ENCODE results near the gene IL15.
A peak's percentile ranks its signal among the peaks of the same experiment; 100 is the strongest.
"Not testable (repeated sequence)": the region's sequence is repeated elsewhere in the genome, so short reads cannot be mapped to it uniquely, and the experiment has no call there.

The IL15 gene

GRCh38 chr4:141636082-141636770, at the start of gene IL15:
Gene IL15, plus strand, starts transcription at chr4:141636583. Its CDS starts 82,882 bp downstream, at chr4:141719465.
- peak; percentile 76 for DNase-seq (ENCODE audit: low read depth)

GRCh38 chr4:141587897-141588296, 48.5 kb upstream of the IL15 start:
- DNase-seq (ENCODE audit: low read depth), result peak; percentile 54

GRCh38 chr4:141595531-141595930, 40.9 kb upstream of the IL15 start:
- peak; percentile 20 for DNase-seq (ENCODE audit: low read depth)

- peak; percentile 46 for DNase-seq (ENCODE audit: low read depth)
Observed at GRCh38 chr4:141599853-141600252, 36.5 kb upstream of the IL15 start.

- not testable (repeated sequence) for DNase-seq (ENCODE audit: low read depth)
Observed at GRCh38 chr4:141604683-141605082, 31.7 kb upstream of the IL15 start.

- DNase-seq (ENCODE audit: low read depth), result no peak
Observed at GRCh38 chr4:141605425-141605856, 30.9 kb upstream of the IL15 start.

GRCh38 chr4:141609243-141609642, 27.1 kb upstream of the IL15 start:
- DNase-seq (ENCODE audit: low read depth), result no peak

GRCh38 chr4:141610365-141610764, 26.0 kb upstream of the IL15 start:
- DNase-seq (ENCODE audit: low read depth), result no peak

- DNase-seq (ENCODE audit: low read depth), result no peak
Observed at GRCh38 chr4:141614878-141615586, 21.4 kb upstream of the IL15 start.

- DNase-seq (ENCODE audit: low read depth), result not testable (repeated sequence)
Observed at GRCh38 chr4:141615587-141615918, 20.8 kb upstream of the IL15 start.

GRCh38 chr4:141620715-141621114, 15.7 kb upstream of the IL15 start:
- DNase-seq (ENCODE audit: low read depth), result no peak

GRCh38 chr4:141625023-141625422, 11.4 kb upstream of the IL15 start:
- no peak for DNase-seq (ENCODE audit: low read depth)

- DNase-seq (ENCODE audit: low read depth), result no peak
Observed at GRCh38 chr4:141630854-141631253, 5.5 kb upstream of the IL15 start.

- DNase-seq (ENCODE audit: low read depth), result no peak
Observed at GRCh38 chr4:141635736-141636081, 674 bp upstream of the IL15 start.

- DNase-seq (ENCODE audit: low read depth), result peak; percentile 78
Observed at GRCh38 chr4:141636771-141637460, 533 bp downstream of the IL15 start.

- no peak for DNase-seq (ENCODE audit: low read depth)
Observed at GRCh38 chr4:141637565-141637964, 1.2 kb downstream of the IL15 start.

GRCh38 chr4:141638230-141638629, 1.8 kb downstream of the IL15 start:
- peak; percentile 29 for DNase-seq (ENCODE audit: low read depth)

GRCh38 chr4:141640696-141641095, 4.3 kb downstream of the IL15 start:
- no peak for DNase-seq (ENCODE audit: low read depth)

- no peak for DNase-seq (ENCODE audit: low read depth)
Observed at GRCh38 chr4:141642063-141642462, 5.7 kb downstream of the IL15 start.

- no peak for DNase-seq (ENCODE audit: low read depth)
Observed at GRCh38 chr4:141642711-141643110, 6.3 kb downstream of the IL15 start.

GRCh38 chr4:141643557-141643956, 7.2 kb downstream of the IL15 start:
- peak; percentile 84 for DNase-seq (ENCODE audit: low read depth)

GRCh38 chr4:141645611-141646340, 9.4 kb downstream of the IL15 start:
- peak; percentile 96 for DNase-seq (ENCODE audit: low read depth)

Measured in EH (cell line).